Coronary artery (tissue), 2 donors: ENCODE results near the gene PPP2R5A.

ENCODE experiments used
- DNase-seq: peaks from one replicate; pipeline ENCODE4 v3.0.0-alpha.2; 2017; ENCODE audit warnings: low spot score
- H3K27ac ChIP-seq, 2 donors: fragments of 200-600 bp; sonication (generic); one replicate each; pipeline ENCODE4 v1.5.1; 2016 to 2019
- H3K4me3 ChIP-seq: fragments of 200-600 bp; sonication (generic); 2 replicates; pipeline ENCODE4 v1.5.1; 2016; ENCODE audit warnings: mild to moderate bottlenecking, moderate library complexity
- CTCF ChIP-seq: fragments of 200-600 bp; sonication (generic); IDR thresholded peaks from one replicate; pipeline ENCODE4 v1.5.1; 2019; ENCODE audit warnings: antibody characterized with exemption

The PPP2R5A gene

GRCh38 chr1:212284744-212285684 lies at the start of gene PPP2R5A:
Gene PPP2R5A, plus strand, starts transcription at chr1:212285410. Its CDS starts 701 bp downstream, at chr1:212286111.
- peak within 1 kb of the TSS; percentile 95 to 98 for H3K27ac ChIP-seq
- peak; percentile 100 for DNase-seq
- no peak for TF ChIP-seq CTCF
- H3K4me3 ChIP-seq = peak within 1 kb of the TSS; percentile 75

GRCh38 chr1:212235857-212236256 lies 49.4 kb upstream of the PPP2R5A start:
- Histone ChIP-seq H3K27ac (no peak overlapping the region), H3K4me3 (no peak overlapping the region)
- DNase-seq = no peak
- TF ChIP-seq CTCF = no peak

GRCh38 chr1:212236664-212237220 lies 48.5 kb upstream of the PPP2R5A start:
- no peak for DNase-seq
- Histone ChIP-seq H3K27ac (no peak overlapping the region), H3K4me3 (no peak overlapping the region)
- no peak for TF ChIP-seq CTCF

GRCh38 chr1:212237651-212238050 lies 47.6 kb upstream of the PPP2R5A start:
- no peak for DNase-seq
- no peak for TF ChIP-seq CTCF
- no peak overlapping the region for H3K27ac ChIP-seq
- H3K4me3 ChIP-seq = no peak overlapping the region

GRCh38 chr1:212238552-212238951 lies 46.7 kb upstream of the PPP2R5A start:
- DNase-seq = no peak
- Histone ChIP-seq H3K4me3 (no peak overlapping the region), H3K27ac (peak overlapping the region in 1 of 2 donors; percentile 32)
- TF ChIP-seq CTCF = no peak

GRCh38 chr1:212241501-212241900 lies 43.7 kb upstream of the PPP2R5A start:
- DNase-seq = no peak
- peak overlapping the region in 1 of 2 donors; percentile 5 for H3K27ac ChIP-seq
- TF ChIP-seq CTCF = no peak

GRCh38 chr1:212241957-212242287 lies 43.3 kb upstream of the PPP2R5A start:
- no peak for DNase-seq
- H3K4me3 ChIP-seq = no peak overlapping the region
- peak overlapping the region in 1 of 2 donors; percentile 5 for H3K27ac ChIP-seq
- no peak for TF ChIP-seq CTCF

More at GRCh38 chr1:212241501-212241900, 43.7 kb upstream of the PPP2R5A start:
- H3K4me3 ChIP-seq = no peak overlapping the region
